Activated CD8-positive, alpha-beta memory T cell treated with anti-CD3 and anti-CD28 coated beads, Interleukin-2, amount 50 U/mL, for 48 hours (primary cell): ENCODE measurements around the gene RANBP9.

Experiments used
- DNase-seq: peaks from one replicate; pipeline ENCODE4 v3.0.0-alpha.2; 2020

RANBP9 gene

GRCh38 chr6:13593103-13593502, 118.5 kb downstream of the RANBP9 start:
- no peak for DNase-seq

DNA sequence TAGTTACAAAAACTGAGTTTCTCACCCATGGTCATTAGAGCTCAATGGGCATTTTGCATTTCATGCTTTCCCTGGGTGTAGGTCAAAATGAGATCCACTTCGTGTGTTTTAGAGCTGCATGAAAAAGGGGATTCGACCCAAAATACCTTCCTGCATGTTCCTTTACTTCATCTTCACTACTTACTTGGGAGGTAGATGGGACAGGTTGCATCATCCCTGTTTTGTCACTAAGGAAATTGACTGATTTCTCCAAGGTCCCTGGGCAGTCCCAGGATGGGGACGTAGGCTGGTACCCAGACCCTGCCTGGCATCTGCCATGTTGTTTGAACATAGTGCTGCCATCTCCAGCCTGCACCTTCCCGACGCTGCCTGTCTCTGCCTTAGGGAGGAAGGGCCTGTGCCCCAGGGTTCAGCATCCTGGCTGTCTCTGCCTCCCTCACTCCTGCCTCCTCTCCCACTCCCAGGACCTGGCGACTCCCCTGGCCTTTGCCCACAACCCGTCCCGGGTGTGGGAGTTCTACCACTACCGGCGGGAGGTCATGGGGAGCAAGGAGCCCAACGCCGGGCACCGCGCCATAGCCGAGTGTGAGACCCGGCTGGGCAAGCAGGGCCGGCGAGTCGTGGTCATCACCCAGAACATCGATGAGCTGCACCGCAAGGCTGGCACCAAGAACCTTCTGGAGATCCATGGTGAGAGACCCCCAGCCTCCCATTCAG, 120.3 kb downstream of the RANBP9 start:
- no peak for DNase-seq

DNA sequence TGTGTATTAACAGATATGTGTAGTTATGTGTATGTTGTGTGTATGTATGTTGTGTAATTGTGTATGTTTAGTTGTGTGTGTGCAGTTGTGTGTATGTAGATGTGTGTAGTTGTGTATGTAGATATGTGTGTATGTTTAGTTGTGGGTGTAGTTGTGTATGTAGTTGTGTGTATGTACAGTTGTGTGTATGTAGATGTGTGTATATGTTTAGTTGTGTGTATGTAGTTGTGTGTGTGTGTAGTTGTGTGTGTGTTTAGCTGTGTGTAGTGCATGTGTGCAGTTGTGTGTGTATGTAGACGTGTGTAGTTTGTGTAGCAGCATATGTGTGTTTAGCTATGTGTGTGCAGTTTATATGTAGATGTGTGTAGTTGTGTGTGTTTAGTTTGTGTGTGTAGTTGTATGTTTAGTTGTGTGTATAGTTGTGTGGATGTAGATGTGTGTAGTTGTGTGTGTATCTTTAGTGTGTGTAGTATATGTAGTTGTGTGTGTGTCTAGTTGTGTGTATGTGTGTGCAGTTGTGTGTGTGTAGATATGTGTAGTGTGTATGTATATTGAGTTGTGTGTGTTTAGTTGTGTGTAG, 121.0 kb downstream of the RANBP9 start:
- no peak for DNase-seq

- no peak for DNase-seq
Measured at GRCh38 chr6:13589801-13590200, 121.8 kb downstream of the RANBP9 start.

DNA sequence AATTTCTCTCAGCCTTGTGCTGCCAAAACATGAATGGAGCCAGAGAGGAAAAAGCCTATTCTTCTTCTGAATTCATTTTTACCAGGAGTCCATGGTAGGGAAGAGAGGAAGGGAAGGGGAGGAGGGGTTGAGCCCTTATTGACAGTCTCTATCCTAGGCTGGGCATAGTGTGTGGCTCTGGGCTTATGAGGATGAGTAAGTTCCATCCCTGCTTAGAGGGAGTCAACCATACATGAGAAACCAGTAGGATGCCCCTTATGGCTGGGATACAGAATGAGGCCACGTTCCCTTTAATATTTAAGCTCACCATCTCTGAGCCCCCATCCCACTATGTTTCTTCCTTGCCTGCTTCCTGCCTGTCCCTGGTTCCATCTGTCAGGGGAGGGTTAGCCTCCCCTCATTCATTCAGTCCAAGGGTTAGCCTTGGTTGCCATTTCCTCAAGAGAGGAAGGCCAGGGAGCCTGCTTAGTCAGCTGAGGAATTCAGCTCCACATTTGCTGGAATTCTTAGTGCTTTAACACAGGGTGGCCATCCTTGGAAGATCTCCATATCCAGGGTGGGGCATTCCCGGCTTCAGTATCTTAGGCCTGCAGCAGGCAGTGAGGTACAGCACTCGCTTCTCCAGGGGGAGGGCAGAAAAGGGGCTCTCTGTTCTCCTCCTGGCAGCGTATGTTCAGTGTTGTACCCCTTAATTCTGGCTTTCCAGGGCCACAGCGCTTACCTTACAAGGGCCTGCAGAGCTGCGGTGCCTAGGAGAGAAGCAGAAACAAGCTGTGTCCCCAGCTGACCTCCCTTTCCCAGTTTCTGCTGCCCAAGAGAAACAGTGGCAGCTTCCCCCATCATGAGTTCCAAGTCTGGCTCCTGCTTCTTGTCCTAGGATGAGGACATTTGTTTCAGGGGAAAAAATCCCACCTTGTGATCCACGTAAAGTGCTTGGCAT, 124.8 kb downstream of the RANBP9 start:
- no peak for DNase-seq

DNA sequence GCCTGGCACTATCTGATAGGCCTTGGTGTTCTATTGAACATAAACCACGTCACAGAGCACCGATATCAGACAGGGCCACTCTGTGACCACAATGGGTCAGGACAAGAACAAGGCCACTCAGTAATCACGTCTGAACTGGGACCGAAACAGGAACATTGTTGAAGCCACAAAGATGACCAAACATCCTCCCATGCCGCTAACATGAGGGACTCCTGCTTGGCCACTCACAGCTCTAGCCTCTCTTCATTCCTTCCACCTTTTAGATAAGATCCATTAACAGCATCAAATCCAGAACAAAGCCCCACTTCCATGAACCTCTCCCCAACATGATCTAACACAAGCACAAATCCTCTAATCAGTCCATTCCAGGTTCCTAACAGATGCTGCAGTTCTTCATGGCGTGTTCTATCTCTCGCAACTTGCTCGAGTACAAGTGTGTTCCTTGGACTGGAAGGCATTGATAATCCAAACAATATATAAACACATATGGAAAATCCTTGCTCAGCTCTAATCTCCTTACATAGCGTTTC, 129.9 kb downstream of the RANBP9 start:
- no peak for DNase-seq

DNA sequence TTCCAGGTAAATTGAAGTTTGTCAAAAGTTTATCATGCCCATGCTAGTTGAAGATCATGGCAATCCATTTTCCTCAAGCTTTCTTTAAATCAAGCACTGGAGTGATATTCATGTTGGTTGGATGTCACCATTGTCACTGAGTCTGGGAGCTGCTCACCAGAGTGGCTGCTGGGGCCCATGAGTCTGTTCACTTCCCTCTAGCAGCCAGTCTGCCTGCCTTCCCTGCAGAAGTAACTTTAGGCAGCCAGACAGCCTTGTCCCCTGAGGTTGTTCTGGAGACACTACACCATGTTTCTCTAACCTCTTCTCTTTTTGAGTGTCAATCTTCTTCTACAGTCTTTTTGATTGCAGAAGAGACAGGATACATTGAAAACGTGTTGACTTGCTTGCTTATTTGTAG, 131.7 kb downstream of the RANBP9 start:
- no peak for DNase-seq

GRCh38 chr6:13577926-13578325, 133.7 kb downstream of the RANBP9 start:
- DNase-seq = no peak

GRCh38 chr6:13576017-13576416, 135.6 kb downstream of the RANBP9 start:
- no peak for DNase-seq

DNA sequence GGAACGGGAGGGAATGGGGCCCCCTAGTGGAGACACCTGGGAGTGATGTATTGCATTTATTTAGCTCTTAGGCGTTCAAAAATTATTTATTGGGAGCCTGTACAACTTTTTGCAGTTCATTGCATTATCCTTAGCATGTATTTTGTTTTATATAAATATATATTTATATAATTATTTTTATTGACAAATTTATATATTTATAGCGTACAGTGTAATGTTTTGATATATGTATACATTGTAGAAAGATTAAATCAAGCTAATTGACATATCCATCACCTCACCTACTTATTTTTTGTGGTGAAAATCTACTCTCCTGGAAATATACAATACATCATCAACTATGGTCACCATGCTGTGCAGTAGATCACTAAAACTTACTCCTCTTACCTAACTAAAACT, 136.3 kb downstream of the RANBP9 start:
- DNase-seq = no peak

- DNase-seq = peak; percentile 87
Measured at GRCh38 chr6:13574571-13575376, 136.9 kb downstream of the RANBP9 start, which contains the start of gene SIRT5. TSS of gene SIRT5 (plus strand) at chr6:13574601. CDS start at chr6:13584111, 9,510 bp downstream.

- peak; percentile 94 for DNase-seq
Measured at GRCh38 chr6:13574149-13574570, 137.5 kb downstream of the RANBP9 start.

DNA sequence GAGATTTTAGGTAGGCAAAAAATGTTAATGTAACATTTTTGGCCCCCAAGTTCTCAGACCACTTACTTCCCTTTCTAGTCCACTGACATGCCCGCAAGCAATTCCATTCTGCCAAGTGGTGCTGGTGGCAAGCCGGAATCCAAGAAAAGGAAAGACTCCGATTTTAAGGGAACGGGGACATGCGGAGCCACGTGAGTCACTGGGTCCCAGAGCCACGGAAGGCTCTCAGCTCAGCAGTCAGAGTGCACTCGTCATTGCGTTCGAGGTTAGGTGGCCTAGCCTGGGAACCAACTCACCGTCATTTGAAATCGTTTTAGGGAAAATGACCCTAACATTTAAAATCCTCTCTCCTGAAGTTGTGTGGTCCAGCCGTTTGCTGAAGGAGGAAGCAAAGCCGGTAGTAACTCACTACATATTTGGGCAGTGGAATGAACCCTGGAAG, 137.9 kb downstream of the RANBP9 start:
- peak; percentile 68 for DNase-seq

DNA sequence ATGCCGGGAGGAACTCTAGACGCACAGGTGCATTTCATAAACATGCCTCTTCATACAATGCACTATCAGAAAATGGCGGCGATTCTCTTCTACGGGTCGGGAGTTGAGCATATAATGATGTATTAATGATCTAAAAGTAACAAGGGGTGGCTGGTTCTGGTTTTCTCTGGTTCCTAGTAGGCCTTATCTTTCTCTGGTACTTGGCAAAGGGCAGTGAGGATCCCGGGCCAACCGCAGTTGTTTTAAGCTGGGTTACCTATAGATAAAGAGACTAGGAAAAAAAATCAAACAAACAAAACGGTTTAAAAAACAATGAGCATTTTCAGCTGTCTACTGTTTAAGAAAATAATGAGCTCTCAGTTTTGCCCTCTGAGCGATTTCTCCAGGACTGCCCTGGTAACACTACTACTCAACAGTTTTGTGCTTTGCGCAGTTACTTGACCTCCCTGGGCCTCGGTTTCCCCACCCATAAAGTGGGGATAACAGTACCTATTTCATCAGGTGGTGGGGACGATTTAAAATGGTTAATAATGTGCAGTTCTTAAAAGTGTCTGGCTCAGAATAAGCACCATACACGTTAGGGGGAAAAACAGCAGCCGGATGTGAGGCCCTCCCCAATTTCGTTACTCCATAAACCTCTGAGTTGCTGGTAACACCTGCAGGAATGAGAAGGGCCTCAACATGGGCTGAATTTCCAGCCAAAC, 138.5 kb downstream of the RANBP9 start:
- DNase-seq = no peak

DNA sequence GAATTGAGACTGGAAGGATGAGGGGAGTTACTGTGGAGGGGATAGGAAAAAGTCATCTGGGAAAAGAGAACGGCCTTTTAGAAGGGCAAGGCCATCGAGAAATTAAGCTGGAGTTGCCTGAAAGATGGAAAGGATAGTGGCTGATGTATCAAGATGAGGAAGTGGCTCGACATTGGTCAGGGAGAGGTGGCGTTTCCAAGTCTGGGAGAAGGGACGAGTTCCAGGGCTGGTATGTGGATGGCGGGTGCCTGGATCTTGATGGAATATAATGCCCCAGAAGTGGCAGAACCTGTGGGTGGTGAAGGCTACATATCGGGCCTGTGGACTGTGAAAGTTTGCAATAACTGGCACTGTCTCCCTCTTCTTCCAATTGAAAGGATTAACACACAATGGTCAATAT, 139.4 kb downstream of the RANBP9 start:
- DNase-seq = no peak
